Transverse colon (tissue), 4 donors: ENCODE data around the gene CDC42EP5. TPM values are rescaled to one million over a fixed set of nuclear protein-coding genes. Genes with fewer than 3 reads are reported as not detected.

Experiments
- DNase-seq: peaks from one replicate; pipeline ENCODE4 v3.0.0-alpha.2; 2019
- H3K27ac ChIP-seq, 4 donors: fragments of 200-600 bp; sonication (generic); 2 replicates each; pipeline ENCODE4 v1.5.1; 2016 to 2018; ENCODE audit warnings: inconsistent platforms in 4 of 4
- H3K27me3 ChIP-seq: fragments of 200-600 bp; sonication (generic); 2 replicates; pipeline ENCODE4 v1.5.1; 2017; ENCODE audit warnings: inconsistent platforms
- H3K36me3 ChIP-seq, 4 donors: fragments of 200-600 bp; sonication (generic); 2 replicates each; pipeline ENCODE4 v1.5.1; 2017 to 2019; ENCODE audit warnings: inconsistent platforms in 4 of 4
- H3K4me1 ChIP-seq, 4 donors: fragments of 200-600 bp; sonication (generic); 2 replicates each; pipeline ENCODE4 v1.5.1; 2017 to 2020; ENCODE audit warnings: inconsistent platforms in 4 of 4
- H3K4me3 ChIP-seq, 4 donors: fragments of 200-600 bp; sonication (generic); 1 replicate in 1 of 4; 2 replicates in 3 of 4; pipeline versions ENCODE4 v1.5.1 to v1.6.1; 2017 to 2019; ENCODE audit warnings: inconsistent platforms in 4 of 4
- H3K9me3 ChIP-seq, 2 donors: fragments of 200-600 bp; sonication (generic); 2 replicates each; pipeline ENCODE4 v1.5.1; 2017 to 2019; ENCODE audit warnings: inconsistent platforms in 2 of 2
- EP300 ChIP-seq: sonication (generic); formaldehyde crosslinking; IDR thresholded peaks from one replicate; pipeline ENCODE4 v1.6.1; 2017; ENCODE audit warnings: antibody characterized with exemption, low read depth
- POLR2A ChIP-seq: fragments of 450-650 bp; IDR thresholded peaks from one replicate; pipeline ENCODE4 v1.6.1; 2016; ENCODE audit warnings: antibody characterized with exemption, mild to moderate bottlenecking, moderate library complexity
- POLR2AphosphoS5 ChIP-seq, 3 donors: sonication (generic); formaldehyde crosslinking; IDR thresholded peaks; one replicate each; pipeline ENCODE4 v1.6.1; 2016; ENCODE audit warnings: antibody characterized with exemption in 3 of 3
- WGBS, 2 donors: methylation state at CpG; one replicate each; pipeline ENCODE4 v1.1.5; 2018; ENCODE audit warnings: low coverage in 1 of 2; 5-methylcytosine and 5-hydroxymethylcytosine counted together
- in situ Hi-C, 4 donors: fragments of 200-750 bp; cut with MboI; loops; one replicate each; pipeline versions ENCODE4 v1.15.0 to v1.15.1; 2017; ENCODE audit warnings: low sequenced_read_pairs in 3 of 4, low pct_ligation_motif_present in 1 of 4, low pct_unique_long_range_greater_than_20kb in 1 of 4
- intact Hi-C: fragments of 100-400 bp; cut with DNase I; formaldehyde crosslinking; loops from one replicate; pipeline ENCODE4 v1.15.1; 2023; ENCODE audit warnings: low total_unique reads
- total RNA-seq, 4 donors: library from RNA; depleted of rRNA; stranded (reverse); fragments of >200 nt; gene quantifications; one replicate each; pipeline ENCODE4 v1.1.0, GENCODE V29; 2016
- TF ChIP-seq, protein P1 (sequence below), 5 experiments: fragments of 200-600 bp in 3 of 5; fragments of 450-650 bp in 2 of 5; sonication (generic) in 3 of 5; IDR thresholded peaks; 1 replicate in 2 of 5; 2 replicates in 3 of 5; pipeline ENCODE4 v1.5.1; 2016 to 2017; ENCODE audit warnings: antibody characterized with exemption in 5 of 5, inconsistent platforms in 3 of 5, mild to moderate bottlenecking in 2 of 5, moderate library complexity in 1 of 5

CDC42EP5 gene
- total RNA-seq, result 100 to 1,000 TPM; 210 to 231 (median 214) TPM

- Histone ChIP-seq H3K4me1 (peaks cover 10 to 48% (median 35%) of the 10 kb centered on the region in 4 donors), H3K27me3 (peaks cover 15% of the 10 kb centered on the region), H3K4me3 (peak within 1 kb of the TSS; percentile 29 to 63 (median 48)), H3K9me3 (no peaks in the 10 kb centered on the region), H3K27ac (peak within 1 kb of the TSS; percentile 86 to 96 (median 92)), H3K36me3 (no peaks in the 10 kb centered on the region)
- TF ChIP-seq POLR2AphosphoS5 (IDR thresholded peaks at IDR 0.05) (peak; percentile 79 to 91 (median 79)), EP300 (no peak), POLR2A (peak; percentile 93)
- WGBS, 2 donors, result 10% methylated on average over 7 to 14 of the region's 14 CpGs
- intact Hi-C loops, result no loop called here
- in situ Hi-C loops, result no loop called here
- peak; percentile 86 for DNase-seq
These were observed at the start of gene CDC42EP5 for GRCh38 chr19:54473071-54473891. TSS of gene CDC42EP5 (minus strand) at chr19:54473296. CDS start at chr19:54465547, 7,749 bp downstream.

- H3K4me3 ChIP-seq, result no peak overlapping the region
- 71 to 86% methylated on average over 3 to 6 of the region's 6 CpGs for WGBS, 2 donors
- DNase-seq, result no peak
- H3K9me3 ChIP-seq, result no peaks in the 10 kb centered on the region
- no peaks in the 10 kb centered on the region for H3K36me3 ChIP-seq
- H3K27ac ChIP-seq, result no peak overlapping the region
- intact Hi-C loops, result no loop called here
- peaks cover 4% of the 10 kb centered on the region for H3K27me3 ChIP-seq
- TF ChIP-seq, protein P1, sequence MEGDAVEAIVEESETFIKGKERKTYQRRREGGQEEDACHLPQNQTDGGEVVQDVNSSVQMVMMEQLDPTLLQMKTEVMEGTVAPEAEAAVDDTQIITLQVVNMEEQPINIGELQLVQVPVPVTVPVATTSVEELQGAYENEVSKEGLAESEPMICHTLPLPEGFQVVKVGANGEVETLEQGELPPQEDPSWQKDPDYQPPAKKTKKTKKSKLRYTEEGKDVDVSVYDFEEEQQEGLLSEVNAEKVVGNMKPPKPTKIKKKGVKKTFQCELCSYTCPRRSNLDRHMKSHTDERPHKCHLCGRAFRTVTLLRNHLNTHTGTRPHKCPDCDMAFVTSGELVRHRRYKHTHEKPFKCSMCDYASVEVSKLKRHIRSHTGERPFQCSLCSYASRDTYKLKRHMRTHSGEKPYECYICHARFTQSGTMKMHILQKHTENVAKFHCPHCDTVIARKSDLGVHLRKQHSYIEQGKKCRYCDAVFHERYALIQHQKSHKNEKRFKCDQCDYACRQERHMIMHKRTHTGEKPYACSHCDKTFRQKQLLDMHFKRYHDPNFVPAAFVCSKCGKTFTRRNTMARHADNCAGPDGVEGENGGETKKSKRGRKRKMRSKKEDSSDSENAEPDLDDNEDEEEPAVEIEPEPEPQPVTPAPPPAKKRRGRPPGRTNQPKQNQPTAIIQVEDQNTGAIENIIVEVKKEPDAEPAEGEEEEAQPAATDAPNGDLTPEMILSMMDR (IDR thresholded peaks at IDR 0.05), result no peak
- H3K4me1 ChIP-seq, result no peaks in the 10 kb centered on the region
- in situ Hi-C loops, result no loop called here
These were observed 48.9 kb upstream of the CDC42EP5 start for GRCh38 chr19:54521860-54522513.

DNA sequence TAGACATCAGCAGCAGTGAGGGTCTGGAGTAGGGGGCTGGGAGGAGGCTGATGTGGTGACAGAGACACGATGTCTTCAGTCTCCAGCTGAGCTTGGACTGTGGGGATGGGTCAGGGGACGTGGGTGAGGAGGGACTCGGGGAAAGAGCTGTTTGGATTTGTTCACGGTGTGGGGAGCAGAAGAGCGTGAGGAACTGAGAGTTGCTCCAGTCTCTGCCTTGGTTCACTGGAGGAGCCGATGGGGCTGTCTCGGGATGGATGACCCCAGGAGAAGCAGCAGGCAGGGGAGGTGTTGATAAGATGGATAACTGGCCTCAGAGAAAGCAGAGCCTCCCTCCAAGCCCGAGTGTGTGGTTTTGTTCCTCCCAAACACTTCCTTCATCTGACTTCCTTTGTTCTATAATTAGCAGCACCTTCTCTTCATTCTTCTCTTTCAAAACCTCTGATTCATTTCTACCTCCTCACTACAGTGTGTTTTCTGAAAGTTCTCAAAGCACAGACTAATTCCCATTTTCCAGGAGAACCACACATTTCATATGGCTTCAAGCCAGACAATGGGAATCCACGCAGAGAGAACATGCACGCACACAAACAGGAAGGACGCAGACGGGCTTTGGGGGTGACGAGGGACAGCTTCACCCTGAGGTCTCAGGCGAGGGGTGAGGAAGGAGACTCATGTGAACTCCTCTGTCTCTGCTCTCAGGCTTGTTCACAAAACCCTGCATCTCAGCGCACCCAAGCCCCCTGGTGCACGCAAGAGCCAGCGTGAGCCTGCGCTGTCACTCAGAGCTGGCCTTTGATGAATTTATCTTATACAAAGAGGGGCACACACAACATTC, 48.1 kb upstream of the CDC42EP5 start:
- DNase-seq, result no peak
- Histone ChIP-seq H3K4me1 (no peaks in the 10 kb centered on the region), H3K36me3 (no peaks in the 10 kb centered on the region), H3K27me3 (peaks cover 4% of the 10 kb centered on the region), H3K9me3 (no peaks in the 10 kb centered on the region), H3K4me3 (no peak overlapping the region), H3K27ac (no peak overlapping the region)
- in situ Hi-C loops, result no loop called here
- TF ChIP-seq POLR2AphosphoS5 (IDR thresholded peaks at IDR 0.05), result no peak
- no peak for TF ChIP-seq EP300
- TF ChIP-seq, protein P1 (IDR thresholded peaks at IDR 0.05), result no peak
- no peak for TF ChIP-seq POLR2A
- intact Hi-C loops, result no loop called here
- 33 to 59% methylated on average over 3 to 17 of the region's 18 CpGs for WGBS, 2 donors

DNA sequence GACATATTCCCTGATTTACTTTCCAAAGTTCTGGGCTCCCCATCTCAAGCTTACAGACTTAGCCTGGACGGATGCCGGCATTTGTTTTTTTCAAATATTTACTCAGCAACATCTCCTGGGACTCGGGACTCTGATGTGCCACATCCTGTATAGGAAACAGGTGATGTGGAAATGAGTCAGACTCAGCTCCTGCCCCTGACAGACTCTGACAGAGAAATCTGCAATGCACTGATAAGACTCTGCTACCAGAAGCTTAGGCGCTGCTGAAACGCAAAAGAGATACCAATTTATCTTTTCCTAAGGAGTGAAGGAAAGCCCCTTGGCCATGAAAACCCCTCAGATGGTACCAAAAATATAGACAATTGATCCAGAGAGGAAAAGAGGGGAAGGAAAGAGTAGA, 45.7 kb upstream of the CDC42EP5 start:
- no peak for TF ChIP-seq POLR2A
- no peak for TF ChIP-seq POLR2AphosphoS5 (IDR thresholded peaks at IDR 0.05)
- TF ChIP-seq, protein P1 (IDR thresholded peaks at IDR 0.05), result no peak
- TF ChIP-seq EP300, result no peak
- Histone ChIP-seq H3K27ac (no peak overlapping the region), H3K36me3 (no peaks in the 10 kb centered on the region), H3K4me3 (no peak overlapping the region), H3K4me1 (no peaks in the 10 kb centered on the region), H3K27me3 (peaks cover 7% of the 10 kb centered on the region), H3K9me3 (no peaks in the 10 kb centered on the region)
- no peak for DNase-seq
- WGBS, 2 donors, result 57 to 61% methylated on average over 4 to 5 of the region's 5 CpGs
- intact Hi-C loops (no loop called here), in situ Hi-C loops (no loop called here)
